HG03280 (cell line): Measurements from ENCODE around the gene NCAM1.

Experiments
- ATAC-seq: cut with Tn5 transposase; IDR thresholded peaks from one replicate; pipeline ENCODE4 v1.9.1; 2021; ENCODE audit warnings: mild to moderate bottlenecking, moderate library complexity; ENCODE audit not compliant: unreplicated experiment

NCAM1 gene

GRCh38 chr11:113272281-113272680 is 311.1 kb downstream of the NCAM1 start:
- no peak for ATAC-seq

DNA sequence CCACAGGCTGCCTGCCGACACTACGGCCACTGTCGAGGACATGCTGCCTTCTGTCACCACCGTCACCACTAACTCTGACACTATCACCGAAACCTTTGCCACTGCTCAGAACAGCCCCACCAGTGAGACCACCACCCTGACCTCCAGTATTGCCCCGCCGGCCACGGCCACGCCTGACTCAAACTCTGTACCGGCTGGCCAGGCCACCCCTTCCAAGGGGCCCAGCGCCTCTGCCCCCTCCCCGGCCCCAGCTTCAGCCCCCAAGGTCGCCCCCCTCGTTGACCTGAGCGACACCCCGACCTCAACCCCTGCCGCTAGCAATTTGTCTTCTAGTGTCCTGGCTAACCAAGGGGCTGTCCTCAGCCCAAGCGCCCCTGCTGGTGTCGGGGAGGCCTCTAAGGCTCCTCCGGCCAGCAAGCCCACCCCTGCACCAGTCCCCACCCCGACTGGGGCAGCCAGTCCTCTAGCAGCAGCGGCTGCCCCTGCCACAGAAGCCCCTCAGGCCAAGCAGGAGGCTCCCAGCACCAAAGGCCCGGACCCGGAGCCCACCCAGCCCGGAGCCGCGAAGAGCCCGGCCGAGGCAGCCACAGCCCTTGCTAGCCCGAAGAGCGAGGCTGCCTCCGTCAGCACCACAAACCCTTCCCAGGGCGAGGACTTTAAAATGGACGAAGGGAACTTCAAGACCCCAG is 311.9 kb downstream of the NCAM1 start:
- ATAC-seq: no peak

DNA sequence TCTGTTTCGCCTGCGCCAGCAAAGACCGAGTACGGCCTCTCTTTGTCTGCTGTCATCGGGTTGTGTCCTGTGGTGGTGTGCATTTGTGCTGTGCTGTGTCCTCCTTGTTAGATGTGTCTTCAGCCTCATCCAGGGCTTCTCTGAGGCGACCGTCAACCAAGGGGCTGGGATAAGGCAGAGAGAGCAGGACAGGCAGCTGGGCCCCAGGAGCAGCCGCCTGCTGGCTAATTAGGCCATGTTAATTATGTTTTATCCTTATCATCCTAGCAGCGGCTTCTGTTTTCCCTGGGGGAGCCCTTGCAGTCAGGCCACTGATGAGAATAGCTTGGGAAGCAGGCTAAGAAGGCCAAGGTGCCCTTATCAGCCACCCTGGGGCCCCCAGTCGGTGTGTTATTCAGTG is 312.5 kb downstream of the NCAM1 start:
- no peak for ATAC-seq

- no peak for ATAC-seq
Measured at GRCh38 chr11:113274713-113275582, 313.7 kb downstream of the NCAM1 start.

DNA sequence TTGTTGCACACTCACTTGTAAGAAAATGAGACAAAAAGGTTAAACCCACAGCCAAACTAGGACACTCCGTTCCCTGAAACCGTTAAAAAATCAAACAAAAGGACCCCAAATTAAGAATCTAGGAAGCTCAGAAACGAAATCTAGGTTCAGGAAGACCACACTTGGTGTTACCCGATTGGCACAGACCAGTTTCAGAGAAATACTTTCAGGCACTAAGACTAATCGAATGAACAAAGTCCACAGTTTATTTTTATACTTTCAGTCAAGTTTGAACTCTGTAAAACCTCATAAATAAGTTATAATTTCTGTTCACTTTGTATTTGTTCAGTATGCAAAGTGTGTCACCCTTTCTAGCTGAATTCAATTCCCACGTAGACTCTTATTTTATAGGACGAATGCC is 314.4 kb downstream of the NCAM1 start:
- no peak for ATAC-seq

GRCh38 chr11:113276466-113276865 is 315.2 kb downstream of the NCAM1 start:
- ATAC-seq: no peak

- ATAC-seq: no peak
Measured at GRCh38 chr11:113277907-113278306, 316.7 kb downstream of the NCAM1 start.

DNA sequence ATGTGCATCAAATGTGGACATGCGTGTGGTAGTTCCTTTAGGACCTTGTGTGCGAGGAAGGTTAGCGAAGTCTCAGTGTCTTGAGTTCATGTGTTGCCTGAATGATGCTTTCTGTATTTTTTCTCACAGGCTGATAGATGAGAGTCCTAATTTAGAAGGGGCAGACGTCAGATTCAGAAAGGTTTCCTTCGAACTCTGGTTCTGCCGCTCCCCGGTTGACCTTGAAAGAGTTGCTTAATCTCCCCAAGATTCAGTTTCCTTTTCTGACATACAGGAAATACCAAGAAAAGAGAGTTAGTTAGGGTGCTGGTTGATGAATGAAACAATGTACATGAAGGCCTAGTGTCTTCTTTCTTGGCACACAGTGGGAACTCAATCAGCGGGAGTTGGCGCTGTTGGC is 317.3 kb downstream of the NCAM1 start:
- no peak for ATAC-seq

- ATAC-seq: no peak
Measured at GRCh38 chr11:113278925-113279324, 317.7 kb downstream of the NCAM1 start.

DNA sequence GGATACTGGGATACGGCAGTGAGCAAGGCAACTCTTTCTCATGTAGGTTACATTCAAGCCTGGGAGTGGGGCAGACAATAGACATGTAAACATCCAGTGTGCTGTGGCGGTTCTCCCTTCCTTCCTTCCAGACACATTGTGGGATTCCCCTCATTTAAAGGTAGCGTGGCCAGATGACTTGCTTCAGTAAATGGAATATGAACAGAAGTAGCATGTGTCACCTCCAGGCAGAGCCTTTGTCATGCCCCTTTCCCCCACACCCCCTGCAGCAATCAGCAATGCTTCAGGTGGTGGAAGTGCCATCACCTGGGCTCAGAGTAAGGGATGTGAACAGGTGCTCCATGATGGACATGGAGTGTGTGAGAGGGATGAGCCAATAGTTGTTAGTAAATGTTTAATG is 318.4 kb downstream of the NCAM1 start:
- no peak for ATAC-seq

- no peak for ATAC-seq
Measured at GRCh38 chr11:113281052-113281725, 320.0 kb downstream of the NCAM1 start.

DNA sequence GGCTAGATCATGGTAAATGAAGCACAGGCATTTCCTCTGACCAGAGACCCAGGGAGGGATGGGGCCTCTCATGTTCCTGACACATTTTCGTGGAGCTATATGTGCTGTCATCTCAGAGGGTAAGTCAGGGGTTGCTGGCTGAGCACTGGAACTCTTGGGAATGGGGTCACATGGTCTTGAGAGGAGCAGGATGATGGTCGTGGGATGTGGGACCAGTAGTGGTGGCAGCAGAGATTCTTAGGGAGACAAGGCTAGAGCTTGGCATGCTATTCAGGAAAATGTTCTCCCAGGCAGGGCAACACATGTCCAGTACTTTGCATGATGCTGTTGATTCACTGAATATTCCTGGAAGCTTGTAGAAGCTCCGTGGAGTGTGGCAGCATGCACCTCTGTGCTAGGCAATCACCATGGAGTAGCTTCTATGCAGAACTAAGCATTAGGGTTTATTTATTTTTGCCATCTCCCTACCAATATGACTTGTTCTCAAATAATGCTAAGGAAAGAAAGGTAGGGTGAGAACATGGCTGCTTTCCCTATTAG is 321.7 kb downstream of the NCAM1 start:
- no peak for ATAC-seq

DNA sequence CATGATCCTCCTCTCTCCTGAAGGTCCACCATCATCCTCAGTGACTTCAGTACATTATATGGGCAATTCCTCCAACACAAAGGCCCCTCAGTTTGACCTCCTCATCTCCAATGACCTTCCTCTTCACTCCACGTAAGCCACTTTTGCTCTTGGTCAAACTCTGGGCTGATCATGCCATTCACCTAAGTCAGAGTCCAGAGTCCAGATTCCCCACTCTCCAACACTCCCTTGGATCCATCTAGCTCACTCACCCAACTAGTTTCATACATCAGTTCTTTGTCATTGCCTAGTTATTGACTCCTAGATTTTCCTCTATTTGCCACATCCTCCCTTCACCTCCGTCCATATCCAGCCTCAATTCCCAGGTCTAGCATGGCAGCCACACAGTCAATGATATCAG is 322.7 kb downstream of the NCAM1 start:
- ATAC-seq: no peak

- no peak for ATAC-seq
Measured at GRCh38 chr11:113286009-113286408, 324.8 kb downstream of the NCAM1 start.

GRCh38 chr11:113286509-113287497 is 325.6 kb downstream of the NCAM1 start:
- ATAC-seq: no peak

DNA sequence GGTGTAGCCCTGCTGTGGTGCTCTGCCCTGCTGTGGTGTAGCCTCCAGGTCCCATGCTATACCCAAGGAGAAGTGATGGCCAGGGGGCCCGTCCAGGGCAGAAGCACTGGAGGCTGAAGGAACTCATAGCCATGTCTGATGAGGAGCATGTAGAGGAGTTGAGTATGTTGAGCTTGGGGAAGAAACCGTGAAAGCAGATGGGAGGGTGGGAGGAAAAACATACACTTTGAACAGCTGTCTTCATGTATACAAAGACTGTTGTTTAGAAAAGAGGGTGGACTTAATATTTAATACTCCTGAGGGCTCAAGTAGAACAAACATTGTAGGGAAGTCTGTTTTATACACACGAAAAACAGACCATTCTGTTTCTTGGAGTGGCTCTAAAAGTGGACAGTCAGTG is 326.6 kb downstream of the NCAM1 start:
- ATAC-seq: no peak

DNA sequence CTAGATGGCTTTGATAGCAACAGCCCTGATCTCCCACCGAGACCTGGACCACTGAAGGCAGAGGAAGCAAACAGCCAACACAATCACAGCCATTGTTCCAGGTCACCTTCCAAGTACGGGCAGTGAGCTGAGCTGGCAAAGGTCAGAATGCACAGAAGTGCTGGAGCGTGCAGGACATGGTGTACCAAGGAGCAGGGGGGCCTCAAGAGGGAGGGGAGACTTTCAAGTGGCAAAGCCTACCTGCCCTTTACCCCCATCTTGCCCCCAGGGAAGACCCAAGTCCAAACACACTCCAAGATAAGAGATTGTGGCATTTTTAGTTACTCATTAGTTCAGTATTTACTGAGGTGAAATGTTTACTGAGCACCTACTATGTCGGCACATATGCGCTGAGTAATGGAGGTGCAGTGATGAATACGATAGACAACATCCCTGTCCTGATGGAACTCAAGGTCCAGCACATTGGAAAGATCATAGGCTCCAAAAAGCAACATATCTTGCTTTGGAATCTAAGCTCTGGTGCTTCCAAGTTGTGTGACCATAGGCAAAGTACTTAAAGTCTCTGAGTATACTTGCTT is 327.2 kb downstream of the NCAM1 start:
- no peak for ATAC-seq

DNA sequence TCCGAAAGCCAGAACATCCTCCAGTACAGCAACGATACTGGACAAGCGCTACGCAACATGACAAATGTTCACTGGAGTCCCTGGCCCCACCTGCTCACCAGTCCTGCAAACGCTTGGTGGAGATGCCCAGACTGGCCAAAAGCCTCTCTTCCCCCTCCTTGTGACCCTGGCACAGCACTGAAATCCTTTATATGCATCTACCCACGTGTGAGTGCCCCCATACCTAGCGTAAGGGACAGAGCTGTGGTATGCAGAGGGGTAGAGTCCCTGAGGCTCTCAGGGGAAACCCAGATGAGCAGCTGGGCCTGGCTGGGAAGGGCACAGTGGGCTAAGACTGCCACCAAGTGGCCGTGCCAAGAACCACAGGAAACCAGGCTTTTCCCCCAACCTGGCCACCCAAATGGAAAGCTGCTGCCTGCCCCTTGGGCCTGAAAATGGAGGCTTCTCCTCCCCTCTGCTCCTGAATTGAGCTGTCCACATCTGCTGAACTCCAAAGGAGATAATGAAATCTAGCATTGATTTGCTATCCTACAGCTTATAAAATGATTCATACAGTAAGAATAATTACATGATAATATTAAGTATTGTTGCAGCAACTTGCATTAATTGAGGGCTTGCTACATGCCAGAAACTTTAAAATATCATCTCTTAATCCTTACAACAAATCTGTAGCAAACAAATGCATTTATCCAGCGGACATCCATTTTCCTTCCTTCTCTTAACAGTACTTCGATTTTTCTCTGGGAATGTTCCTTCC is 328.4 kb downstream of the NCAM1 start:
- ATAC-seq: peak; percentile 85

GRCh38 chr11:113293936-113294335 is 332.7 kb downstream of the NCAM1 start:
- ATAC-seq: no peak
